ENCODE results near the gene PITX3. TPM values are rescaled to one million over a fixed set of nuclear protein-coding genes. Genes with fewer than 3 reads are reported as not detected.
A peak's percentile ranks its signal among the peaks of the same experiment; 100 is the strongest.

PITX3 gene
- total RNA-seq (2014; rRNA removed; shearing (Covaris generic)) (1.5 TPM in 1 of 2 replicates, not detected in the other), polyA plus RNA-seq (2016; fragmentation: Nextera tagmentation; extraction: Ambion mirVana) (0.34 and 1.5 TPM in 2 replicates)
- long read RNA-seq, partial matches to known transcripts: 0 of 1 reads
- long read RNA-seq, other reads (novel, unspliced or antisense): 0 of 1 reads

DNA sequence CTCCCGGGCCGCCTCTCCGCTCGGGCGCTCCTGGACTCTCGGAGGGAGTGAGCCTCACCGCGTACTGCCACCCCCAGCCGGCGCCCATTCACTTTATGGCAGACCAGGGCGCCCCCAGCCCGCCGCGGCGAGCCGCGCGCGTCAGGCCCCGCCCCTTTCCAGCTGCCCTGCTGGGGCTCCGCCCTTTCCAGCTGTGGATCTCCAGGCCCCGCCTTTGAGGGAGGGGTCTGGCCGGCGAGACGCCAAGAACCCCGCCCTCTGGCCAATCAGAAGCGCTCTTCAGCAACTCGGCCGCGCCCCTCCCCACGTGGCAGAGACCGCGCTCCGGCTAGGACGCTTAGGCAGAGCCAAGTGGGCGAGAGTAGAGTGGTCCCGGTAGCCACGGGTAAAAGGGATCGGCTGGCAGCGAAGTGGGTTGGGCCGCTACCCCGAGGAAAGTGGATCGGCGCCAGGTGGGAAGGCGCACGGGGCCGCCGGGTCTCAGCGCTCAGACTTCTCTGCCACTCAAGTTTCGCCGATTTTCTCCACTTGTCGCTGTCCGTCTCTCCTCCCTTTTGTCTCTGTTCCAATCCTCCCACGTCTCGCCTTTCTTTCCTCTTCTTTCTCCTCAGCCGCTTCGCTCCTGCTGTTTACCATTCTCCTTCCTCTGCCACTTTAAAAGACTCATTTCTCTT lies at the start of gene PITX3:
PITX3 (minus strand) TSS at position 69 of the 674 bp plus-strand sequence. CDS start 9,432 bp downstream, outside the sequence.
- peaks cover 9% of the 10 kb centered on the region for H3K79me2 ChIP-seq (replicated peaks; ENCODE audit: insufficient read depth)
- TF ChIP-seq STAT1 (IDR thresholded peaks at IDR 0.05; ENCODE audit: unreplicated experiment): no peak
- TF ChIP-seq, protein P1, sequence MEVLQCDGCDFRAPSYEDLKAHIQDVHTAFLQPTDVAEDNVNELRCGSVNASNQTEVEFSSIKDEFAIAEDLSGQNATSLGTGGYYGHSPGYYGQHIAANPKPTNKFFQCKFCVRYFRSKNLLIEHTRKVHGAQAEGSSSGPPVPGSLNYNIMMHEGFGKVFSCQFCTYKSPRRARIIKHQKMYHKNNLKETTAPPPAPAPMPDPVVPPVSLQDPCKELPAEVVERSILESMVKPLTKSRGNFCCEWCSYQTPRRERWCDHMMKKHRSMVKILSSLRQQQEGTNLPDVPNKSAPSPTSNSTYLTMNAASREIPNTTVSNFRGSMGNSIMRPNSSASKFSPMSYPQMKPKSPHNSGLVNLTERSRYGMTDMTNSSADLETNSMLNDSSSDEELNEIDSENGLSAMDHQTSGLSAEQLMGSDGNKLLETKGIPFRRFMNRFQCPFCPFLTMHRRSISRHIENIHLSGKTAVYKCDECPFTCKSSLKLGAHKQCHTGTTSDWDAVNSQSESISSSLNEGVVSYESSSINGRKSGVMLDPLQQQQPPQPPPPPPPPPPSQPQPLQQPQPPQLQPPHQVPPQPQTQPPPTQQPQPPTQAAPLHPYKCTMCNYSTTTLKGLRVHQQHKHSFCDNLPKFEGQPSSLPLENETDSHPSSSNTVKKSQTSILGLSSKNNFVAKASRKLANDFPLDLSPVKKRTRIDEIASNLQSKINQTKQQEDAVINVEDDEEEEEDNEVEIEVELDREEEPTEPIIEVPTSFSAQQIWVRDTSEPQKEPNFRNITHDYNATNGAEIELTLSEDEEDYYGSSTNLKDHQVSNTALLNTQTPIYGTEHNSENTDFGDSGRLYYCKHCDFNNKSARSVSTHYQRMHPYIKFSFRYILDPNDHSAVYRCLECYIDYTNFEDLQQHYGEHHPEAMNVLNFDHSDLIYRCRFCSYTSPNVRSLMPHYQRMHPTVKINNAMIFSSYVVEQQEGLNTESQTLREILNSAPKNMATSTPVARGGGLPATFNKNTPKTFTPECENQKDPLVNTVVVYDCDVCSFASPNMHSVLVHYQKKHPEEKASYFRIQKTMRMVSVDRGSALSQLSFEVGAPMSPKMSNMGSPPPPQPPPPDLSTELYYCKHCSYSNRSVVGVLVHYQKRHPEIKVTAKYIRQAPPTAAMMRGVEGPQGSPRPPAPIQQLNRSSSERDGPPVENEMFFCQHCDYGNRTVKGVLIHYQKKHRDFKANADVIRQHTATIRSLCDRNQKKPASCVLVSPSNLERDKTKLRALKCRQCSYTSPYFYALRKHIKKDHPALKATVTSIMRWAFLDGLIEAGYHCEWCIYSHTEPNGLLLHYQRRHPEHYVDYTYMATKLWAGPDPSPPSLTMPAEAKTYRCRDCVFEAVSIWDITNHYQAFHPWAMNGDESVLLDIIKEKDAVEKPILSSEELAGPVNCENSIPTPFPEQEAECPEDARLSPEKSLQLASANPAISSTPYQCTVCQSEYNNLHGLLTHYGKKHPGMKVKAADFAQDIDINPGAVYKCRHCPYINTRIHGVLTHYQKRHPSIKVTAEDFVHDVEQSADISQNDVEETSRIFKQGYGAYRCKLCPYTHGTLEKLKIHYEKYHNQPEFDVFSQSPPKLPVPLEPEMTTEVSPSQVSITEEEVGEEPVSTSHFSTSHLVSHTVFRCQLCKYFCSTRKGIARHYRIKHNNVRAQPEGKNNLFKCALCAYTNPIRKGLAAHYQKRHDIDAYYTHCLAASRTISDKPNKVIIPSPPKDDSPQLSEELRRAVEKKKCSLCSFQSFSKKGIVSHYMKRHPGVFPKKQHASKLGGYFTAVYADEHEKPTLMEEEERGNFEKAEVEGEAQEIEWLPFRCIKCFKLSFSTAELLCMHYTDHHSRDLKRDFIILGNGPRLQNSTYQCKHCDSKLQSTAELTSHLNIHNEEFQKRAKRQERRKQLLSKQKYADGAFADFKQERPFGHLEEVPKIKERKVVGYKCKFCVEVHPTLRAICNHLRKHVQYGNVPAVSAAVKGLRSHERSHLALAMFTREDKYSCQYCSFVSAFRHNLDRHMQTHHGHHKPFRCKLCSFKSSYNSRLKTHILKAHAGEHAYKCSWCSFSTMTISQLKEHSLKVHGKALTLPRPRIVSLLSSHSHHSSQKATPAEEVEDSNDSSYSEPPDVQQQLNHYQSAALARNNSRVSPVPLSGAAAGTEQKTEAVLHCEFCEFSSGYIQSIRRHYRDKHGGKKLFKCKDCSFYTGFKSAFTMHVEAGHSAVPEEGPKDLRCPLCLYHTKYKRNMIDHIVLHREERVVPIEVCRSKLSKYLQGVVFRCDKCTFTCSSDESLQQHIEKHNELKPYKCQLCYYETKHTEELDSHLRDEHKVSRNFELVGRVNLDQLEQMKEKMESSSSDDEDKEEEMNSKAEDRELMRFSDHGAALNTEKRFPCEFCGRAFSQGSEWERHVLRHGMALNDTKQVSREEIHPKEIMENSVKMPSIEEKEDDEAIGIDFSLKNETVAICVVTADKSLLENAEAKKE (CRISPR knock-in tag; IDR thresholded peaks at IDR 0.05): no peak
- TF ChIP-seq NANOG (IDR thresholded peaks at IDR 0.05; ENCODE audit: borderline replicate concordance): no peak
- TF ChIP-seq EZH2 (IDR thresholded peaks at IDR 0.05; ENCODE audit: low read depth, unreplicated experiment): no peak
- no peak for TF ChIP-seq ZNF331 (CRISPR knock-in tag; IDR thresholded peaks at IDR 0.05; ENCODE audit: low read depth)
- no peak for TF ChIP-seq CREB1 (CRISPR knock-in tag; IDR thresholded peaks at IDR 0.05; ENCODE audit: low read depth)
- no peak for TF ChIP-seq ZNF114 (CRISPR knock-in tag; IDR thresholded peaks at IDR 0.05)
- TF ChIP-seq, protein P2, sequence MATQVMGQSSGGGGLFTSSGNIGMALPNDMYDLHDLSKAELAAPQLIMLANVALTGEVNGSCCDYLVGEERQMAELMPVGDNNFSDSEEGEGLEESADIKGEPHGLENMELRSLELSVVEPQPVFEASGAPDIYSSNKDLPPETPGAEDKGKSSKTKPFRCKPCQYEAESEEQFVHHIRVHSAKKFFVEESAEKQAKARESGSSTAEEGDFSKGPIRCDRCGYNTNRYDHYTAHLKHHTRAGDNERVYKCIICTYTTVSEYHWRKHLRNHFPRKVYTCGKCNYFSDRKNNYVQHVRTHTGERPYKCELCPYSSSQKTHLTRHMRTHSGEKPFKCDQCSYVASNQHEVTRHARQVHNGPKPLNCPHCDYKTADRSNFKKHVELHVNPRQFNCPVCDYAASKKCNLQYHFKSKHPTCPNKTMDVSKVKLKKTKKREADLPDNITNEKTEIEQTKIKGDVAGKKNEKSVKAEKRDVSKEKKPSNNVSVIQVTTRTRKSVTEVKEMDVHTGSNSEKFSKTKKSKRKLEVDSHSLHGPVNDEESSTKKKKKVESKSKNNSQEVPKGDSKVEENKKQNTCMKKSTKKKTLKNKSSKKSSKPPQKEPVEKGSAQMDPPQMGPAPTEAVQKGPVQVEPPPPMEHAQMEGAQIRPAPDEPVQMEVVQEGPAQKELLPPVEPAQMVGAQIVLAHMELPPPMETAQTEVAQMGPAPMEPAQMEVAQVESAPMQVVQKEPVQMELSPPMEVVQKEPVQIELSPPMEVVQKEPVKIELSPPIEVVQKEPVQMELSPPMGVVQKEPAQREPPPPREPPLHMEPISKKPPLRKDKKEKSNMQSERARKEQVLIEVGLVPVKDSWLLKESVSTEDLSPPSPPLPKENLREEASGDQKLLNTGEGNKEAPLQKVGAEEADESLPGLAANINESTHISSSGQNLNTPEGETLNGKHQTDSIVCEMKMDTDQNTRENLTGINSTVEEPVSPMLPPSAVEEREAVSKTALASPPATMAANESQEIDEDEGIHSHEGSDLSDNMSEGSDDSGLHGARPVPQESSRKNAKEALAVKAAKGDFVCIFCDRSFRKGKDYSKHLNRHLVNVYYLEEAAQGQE (IDR thresholded peaks at IDR 0.05; ENCODE audit: unreplicated experiment): no peak
- TF ChIP-seq POLR2AphosphoS5 (IDR thresholded peaks at IDR 0.05; ENCODE audit: low read depth): peak; percentile 31; the same call in 1 of the 2 replicates
- TF ChIP-seq, protein P3, sequence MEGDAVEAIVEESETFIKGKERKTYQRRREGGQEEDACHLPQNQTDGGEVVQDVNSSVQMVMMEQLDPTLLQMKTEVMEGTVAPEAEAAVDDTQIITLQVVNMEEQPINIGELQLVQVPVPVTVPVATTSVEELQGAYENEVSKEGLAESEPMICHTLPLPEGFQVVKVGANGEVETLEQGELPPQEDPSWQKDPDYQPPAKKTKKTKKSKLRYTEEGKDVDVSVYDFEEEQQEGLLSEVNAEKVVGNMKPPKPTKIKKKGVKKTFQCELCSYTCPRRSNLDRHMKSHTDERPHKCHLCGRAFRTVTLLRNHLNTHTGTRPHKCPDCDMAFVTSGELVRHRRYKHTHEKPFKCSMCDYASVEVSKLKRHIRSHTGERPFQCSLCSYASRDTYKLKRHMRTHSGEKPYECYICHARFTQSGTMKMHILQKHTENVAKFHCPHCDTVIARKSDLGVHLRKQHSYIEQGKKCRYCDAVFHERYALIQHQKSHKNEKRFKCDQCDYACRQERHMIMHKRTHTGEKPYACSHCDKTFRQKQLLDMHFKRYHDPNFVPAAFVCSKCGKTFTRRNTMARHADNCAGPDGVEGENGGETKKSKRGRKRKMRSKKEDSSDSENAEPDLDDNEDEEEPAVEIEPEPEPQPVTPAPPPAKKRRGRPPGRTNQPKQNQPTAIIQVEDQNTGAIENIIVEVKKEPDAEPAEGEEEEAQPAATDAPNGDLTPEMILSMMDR (conservative IDR thresholded peaks at IDR 0.05; ENCODE audit: low read depth in 2 of 2): peak in 1 of 2 experiments; percentile 8; a peak in 2 of 4 replicates
- TF ChIP-seq EZH2phosphoT487 (IDR thresholded peaks at IDR 0.05; ENCODE audit: unreplicated experiment): no peak
- TF ChIP-seq JUNB (IDR thresholded peaks at IDR 0.05; ENCODE audit: unreplicated experiment): no peak
- TF ChIP-seq, protein P4, sequence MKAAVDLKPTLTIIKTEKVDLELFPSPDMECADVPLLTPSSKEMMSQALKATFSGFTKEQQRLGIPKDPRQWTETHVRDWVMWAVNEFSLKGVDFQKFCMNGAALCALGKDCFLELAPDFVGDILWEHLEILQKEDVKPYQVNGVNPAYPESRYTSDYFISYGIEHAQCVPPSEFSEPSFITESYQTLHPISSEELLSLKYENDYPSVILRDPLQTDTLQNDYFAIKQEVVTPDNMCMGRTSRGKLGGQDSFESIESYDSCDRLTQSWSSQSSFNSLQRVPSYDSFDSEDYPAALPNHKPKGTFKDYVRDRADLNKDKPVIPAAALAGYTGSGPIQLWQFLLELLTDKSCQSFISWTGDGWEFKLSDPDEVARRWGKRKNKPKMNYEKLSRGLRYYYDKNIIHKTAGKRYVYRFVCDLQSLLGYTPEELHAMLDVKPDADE (IDR thresholded peaks at IDR 0.05): no peak
- Mint-ChIP-seq H3K4me1 (peaks cover 22% of the 10 kb centered on the region), H3K27me3 (ENCODE audit: insufficient read depth, low read depth, poor library complexity) (peaks cover 64% of the 10 kb centered on the region), H3K36me3 (ENCODE audit: low read depth) (no peaks in the 10 kb centered on the region; the same call in 2 of the 3 replicates), H3K27ac (no peak within 1 kb of the TSS), H3K4me3 (peak within 1 kb of the TSS; percentile 80), H3K9me3 (no peaks in the 10 kb centered on the region; the same call in 2 of the 3 replicates)
- H3K4me2 ChIP-seq: peak within 1 kb of the TSS; percentile 98
- no peaks in the 10 kb centered on the region for H3K9me2 ChIP-seq (ENCODE audit: insufficient read depth)
- ATAC-seq (peak; percentile 60), DNase-seq (ENCODE audit: low spot score) (peak; percentile 98)
- H4K20me1 ChIP-seq (replicated peaks; ENCODE audit: insufficient read depth): peaks cover 7% of the 10 kb centered on the region
- H3K27ac ChIP-seq (ENCODE audit: low read depth): no peak within 1 kb of the TSS
- peak within 1 kb of the TSS; percentile 77 for H3K4me3 ChIP-seq
- H3F3A ChIP-seq (replicated peaks; ENCODE audit: low read depth): no peaks in the 10 kb centered on the region
- peaks cover 6% of the 10 kb centered on the region for H3K4me1 ChIP-seq (ENCODE audit: insufficient read depth)
- no peaks in the 10 kb centered on the region for H3K36me3 ChIP-seq (ENCODE audit: insufficient read depth)
- peaks cover 75% of the 10 kb centered on the region for H3K27me3 ChIP-seq (ENCODE audit: insufficient read depth)
- H2AFZ ChIP-seq: peak within 1 kb of the TSS; percentile 100
